Heart right ventricle (tissue), 16 donors: ENCODE measurements around the gene NSD1. TPM values are rescaled to one million over a fixed set of nuclear protein-coding genes. Genes with fewer than 3 reads are reported as not detected.

ENCODE experiments used
- ATAC-seq, 8 donors: fragments of 200-7000 bp; cut with Tn5 transposase; one replicate each; pipeline ENCODE4 v1.9.1; 2020; ENCODE audit warnings: mild to moderate bottlenecking in 8 of 8, moderate library complexity in 8 of 8, moderate number of reproducible peaks in 1 of 8
- DNase-seq, 2 donors: peaks; one replicate each; pipeline ENCODE4 v3.0.0-alpha.2; 2020
- H3K27ac ChIP-seq, 10 donors: fragments of 200-600 bp; sonication (generic) in 2 of 10; one replicate each; pipeline versions ENCODE4 v1.5.0 to v1.8.0; 2020 to 2022; ENCODE audit warnings: mild to moderate bottlenecking in 3 of 10
- H3K27me3 ChIP-seq, 7 donors: fragments of 200-600 bp; one replicate each; pipeline ENCODE4 v1.8.0; 2021 to 2022; ENCODE audit warnings: mild to moderate bottlenecking in 2 of 7
- H3K36me3 ChIP-seq, 9 donors: fragments of 200-600 bp; sonication (generic) in 1 of 9; one replicate each; pipeline versions ENCODE4 v1.5.0 to v1.8.0; 2020 to 2022; ENCODE audit warnings: mild to moderate bottlenecking in 2 of 9
- H3K4me1 ChIP-seq, 9 donors: fragments of 200-600 bp; sonication (generic) in 1 of 9; one replicate each; pipeline versions ENCODE4 v1.5.0 to v1.8.0; 2020 to 2022; ENCODE audit warnings: mild to moderate bottlenecking in 4 of 9
- H3K4me3 ChIP-seq, 10 donors: fragments of 200-600 bp; sonication (generic) in 2 of 10; one replicate each; pipeline versions ENCODE4 v1.5.0 to v1.8.0; 2020 to 2022; ENCODE audit warnings: mild to moderate bottlenecking in 7 of 10, moderate library complexity in 2 of 10
- H3K9me3 ChIP-seq, 11 donors: fragments of 200-600 bp in 10 of 11; sonication (generic) in 2 of 11; one replicate each; pipeline versions ENCODE4 v1.5.0 to v1.8.0; 2013 to 2022; ENCODE audit warnings: mild to moderate bottlenecking in 2 of 11, control low read depth in 1 of 11, moderate library complexity in 1 of 11
- CTCF ChIP-seq, 9 donors: fragments of 200-600 bp; sonication (generic) in 2 of 9; IDR thresholded peaks; one replicate each; pipeline versions ENCODE4 v1.5.0 to v1.8.0; 2021 to 2022; ENCODE audit warnings: antibody characterized with exemption in 9 of 9, mild to moderate bottlenecking in 5 of 9, moderate library complexity in 1 of 9
- WGBS, 2 donors: extraction: QIAGEN DNeasy Blood & Tissue Kit; methylation state at CpG; one replicate each; pipeline ENCODE4 v1.1.7; 2013; ENCODE audit warnings: inconsistent platforms in 1 of 2; 5-methylcytosine and 5-hydroxymethylcytosine counted together
- intact Hi-C, 10 donors: fragments of 100-400 bp; cut with DNase I; formaldehyde crosslinking; loops; one replicate each; pipeline versions ENCODE4 v1.11.1 to v1.14.2; 2022
- polyA plus RNA-seq, 2 donors: library from polyadenylated mRNA; stranded (reverse); fragments of 200-250 nt; gene quantifications; one replicate each; pipeline ENCODE4 v1.2.3, GENCODE V29; 2013
- total RNA-seq, 10 donors: library from RNA; stranded (reverse); fragmentation: NEBNext Ultra II Directional in 3 of 10; extraction: Animal tissue kit (Norgen Biotek cat#: 25700) in 3 of 10; gene quantifications; one replicate each; pipeline versions ENCODE4 v1.2.1 to v1.2.4, GENCODE V29; 2021 to 2023
- donor health status: Arrhythmogenic right ventricular cardiomyopathy.
- donor health status: ischemic (EF 13 %, LVEDD 7.1; RV severe dilation, severe dysfunction).
- donor health status: healthy with polysubstance abuse.
- donor health status: DM: no; HTN: yes; CAD: no.
- donor health status: DM: no; HTN: no; CAD: no.
- donor health status: ischemic (EF 25% LVEDD 6.9; RV normal size, moderate dysfunction).
- donor health status: ischemic (EF 25% LVEDD 5.7; RV mildly dilated, moderate dysfunction).
- donor health status: healthy.
- donor health status: DM: yes; HTN: yes; CAD: no.
- donor health status: Ischemic cardiomyopathy.
- donor health status: ischemic (EF 35%, LVEDD 5.7; RV mildly dilated, moderate dysfunction).
- donor health status: nonischemic (EF 11% LVEDD 7.7; RV severe dilation, severe dysfunction).
- donor health status: DM: yes; HTN: yes; CAD: no.
- donor health status: PGD.
- donor health status: ischemic (EF 29% LVEDD 5.4; RV normal size, mild dysfunction).
- donor health status: nonischemic (EF 23%, LVEDD 6.1; RV moderate dilation, normal function).

The NSD1 gene
- total and polyA plus RNA-seq, 12 donors = 5.6 to 62.9 (median 47.1) TPM

- DNase-seq (no peak), ATAC-seq (no peak)
- Histone ChIP-seq H3K27ac (no peak overlapping the region), H3K36me3 (no peaks in the 10 kb centered on the region), H3K9me3 (no peaks in the 10 kb centered on the region), H3K4me1 (peaks cover 14 to 45% (median 39%) of the 10 kb centered on the region in 9 donors), H3K4me3 (no peak overlapping the region), H3K27me3 (peaks cover 7 to 17% (median 12%) of the 10 kb centered on the region in 7 donors)
- no peak for TF ChIP-seq CTCF (IDR thresholded peaks at IDR 0.05)
- intact Hi-C loops = no loop called here
- WGBS, 2 donors = 96 to 97% methylated on average over 13 of the region's 13 CpGs
Measured at GRCh38 chr5:177090813-177091212, 42.8 kb upstream of the NSD1 start.

GRCh38 chr5:177091232-177091631, 42.3 kb upstream of the NSD1 start:
- intact Hi-C loops = no loop called here
- H3K27me3 ChIP-seq = peaks cover 7 to 17% (median 12%) of the 10 kb centered on the region in 7 donors
- H3K27ac ChIP-seq = no peak overlapping the region
- peaks cover 14 to 45% (median 39%) of the 10 kb centered on the region in 9 donors for H3K4me1 ChIP-seq
- TF ChIP-seq CTCF (IDR thresholded peaks at IDR 0.05) = no peak
- DNase-seq (no peak), ATAC-seq (no peak)
- H3K9me3 ChIP-seq = no peaks in the 10 kb centered on the region
- WGBS, 2 donors = 83% methylated on average over 3 of the region's 3 CpGs
- H3K4me3 ChIP-seq = no peak overlapping the region
- H3K36me3 ChIP-seq = no peaks in the 10 kb centered on the region

GRCh38 chr5:177092178-177093081, 41.1 kb upstream of the NSD1 start:
- Histone ChIP-seq H3K4me3 (no peak overlapping the region), H3K9me3 (no peaks in the 10 kb centered on the region), H3K27me3 (peaks cover under 1 to 10% (median 4%) of the 10 kb centered on the region in 7 donors), H3K36me3 (no peaks in the 10 kb centered on the region), H3K27ac (no peak overlapping the region), H3K4me1 (peaks cover 9 to 38% (median 31%) of the 10 kb centered on the region in 9 donors)
- no peak for TF ChIP-seq CTCF (IDR thresholded peaks at IDR 0.05)
- WGBS, 2 donors = 93% methylated on average over 32 of the region's 32 CpGs
- ATAC-seq (no peak), DNase-seq (no peak)
- intact Hi-C loops = no loop called here

GRCh38 chr5:177093082-177093712, 40.4 kb upstream of the NSD1 start:
- H3K36me3 ChIP-seq = no peaks in the 10 kb centered on the region
- no peak overlapping the region for H3K27ac ChIP-seq
- no peaks in the 10 kb centered on the region for H3K9me3 ChIP-seq
- no peak overlapping the region for H3K4me3 ChIP-seq
- ATAC-seq (no peak), DNase-seq (no peak)
- WGBS, 2 donors = 94 to 96% methylated on average over 40 of the region's 40 CpGs
- peaks cover 9 to 42% (median 30%) of the 10 kb centered on the region in 9 donors for H3K4me1 ChIP-seq
- intact Hi-C loops = no loop called here
- peaks cover 0 to 4% (median 0%) of the 10 kb centered on the region in 7 donors for H3K27me3 ChIP-seq
- no peak for TF ChIP-seq CTCF (IDR thresholded peaks at IDR 0.05)
